GM18909 (cell line): ENCODE results near the gene ASXL1.

ENCODE experiments used
- ATAC-seq: cut with Tn5 transposase; IDR thresholded peaks from one replicate; pipeline ENCODE4 v1.9.1; 2021; ENCODE audit warnings: mild to moderate bottlenecking; ENCODE audit not compliant: unreplicated experiment, poor library complexity

ASXL1 gene

DNA sequence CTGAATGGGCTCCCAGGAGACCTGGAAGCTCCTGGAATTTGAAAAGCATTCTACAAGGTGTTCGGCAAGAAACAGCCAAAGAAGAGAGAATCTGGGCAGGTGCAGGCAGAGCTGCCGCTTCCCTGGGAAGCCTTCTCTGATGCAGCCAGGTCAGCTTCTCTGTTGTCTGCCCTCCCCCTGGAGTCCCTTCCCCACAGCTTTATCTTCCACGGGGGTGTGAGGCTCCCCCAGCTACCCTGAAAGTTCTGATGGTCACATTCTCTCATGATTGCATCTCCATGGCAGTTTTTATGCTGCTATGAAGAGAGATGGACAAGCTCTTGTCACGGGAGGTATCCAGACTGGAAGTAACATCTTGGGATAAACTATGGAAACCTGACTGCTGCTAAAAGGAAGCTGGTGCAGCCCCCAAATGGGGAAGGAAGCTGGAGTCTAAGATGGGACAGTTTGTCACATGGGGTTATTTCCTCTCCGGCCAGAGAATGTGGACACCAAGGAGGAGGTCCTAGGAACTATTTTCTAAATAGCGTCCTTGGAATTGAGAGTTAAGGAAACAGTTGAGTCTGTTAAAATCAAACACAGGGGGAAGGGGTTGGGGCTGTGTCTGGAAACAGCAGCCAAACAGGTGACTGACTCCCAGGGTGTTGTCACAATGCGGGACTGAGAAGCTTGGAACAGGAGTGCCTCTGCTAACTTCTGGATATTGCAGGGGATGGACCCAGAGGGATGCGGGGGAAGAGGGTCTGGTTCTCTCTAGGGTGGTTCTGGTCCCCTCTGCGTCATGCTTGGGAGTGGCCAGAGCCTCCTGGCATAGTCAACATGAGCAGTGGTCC is 91.1 kb downstream of the ASXL1 start:
- no peak for ATAC-seq

- ATAC-seq = no peak
These were observed 91.8 kb downstream of the ASXL1 start for GRCh38 chr20:32449890-32450401.

- ATAC-seq = no peak
These were observed 92.4 kb downstream of the ASXL1 start for GRCh38 chr20:32450484-32451061.

DNA sequence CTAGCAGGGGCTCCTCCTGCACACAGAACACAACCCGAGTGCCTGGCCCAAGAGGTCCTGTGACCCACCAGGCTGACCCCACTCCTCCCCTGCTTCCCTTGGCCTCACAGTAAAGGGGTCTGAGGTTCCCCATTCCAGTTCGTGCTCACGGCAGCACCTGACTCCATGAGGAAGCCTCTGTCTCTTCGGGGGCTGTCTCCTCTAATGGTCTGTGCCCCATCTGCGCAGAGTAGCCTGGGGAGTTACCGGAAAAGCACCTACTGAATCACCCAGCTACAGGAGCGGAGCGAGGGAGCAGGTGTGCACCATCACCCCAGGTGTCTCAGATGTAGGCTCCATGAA is 93.2 kb downstream of the ASXL1 start:
- ATAC-seq = no peak

DNA sequence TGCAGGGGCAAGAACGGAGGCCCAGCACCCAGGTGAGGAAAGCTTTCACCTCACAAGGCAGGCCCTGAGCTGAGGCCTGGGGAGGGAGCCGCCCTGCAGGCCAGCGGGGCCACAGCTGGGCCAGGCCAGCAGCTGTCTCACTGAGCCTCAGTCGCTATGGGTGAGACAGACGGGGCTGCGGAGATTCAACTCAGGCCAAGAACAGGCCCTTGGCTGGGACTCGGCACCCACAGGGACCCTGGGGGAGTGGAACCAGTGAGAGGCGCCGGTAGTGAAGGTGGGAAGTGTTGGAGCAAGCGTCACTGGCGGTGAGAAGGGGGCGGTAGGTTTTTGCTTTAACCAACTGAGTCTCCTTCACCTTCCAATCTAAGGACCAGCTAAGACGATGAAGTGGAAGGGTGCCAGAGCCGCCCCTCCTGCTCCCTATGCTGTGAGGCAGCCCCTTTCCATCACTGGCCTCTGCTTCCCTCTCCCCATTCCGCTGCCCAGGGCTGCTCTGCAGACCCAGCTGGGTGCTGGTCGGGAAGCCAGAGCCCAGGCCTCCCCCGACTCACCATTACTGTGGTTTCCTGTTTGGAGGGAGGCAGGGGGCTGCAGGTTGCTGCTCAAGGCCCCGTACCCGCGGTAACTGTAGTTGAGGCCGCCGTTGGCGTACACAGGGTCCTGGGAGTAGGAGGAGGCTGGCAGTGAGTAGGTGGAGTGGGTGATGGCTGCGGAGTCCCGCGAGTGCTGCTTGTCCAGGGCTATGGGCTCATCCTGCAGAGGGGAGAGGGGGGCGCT is 93.7 kb downstream of the ASXL1 start:
- no peak for ATAC-seq

DNA sequence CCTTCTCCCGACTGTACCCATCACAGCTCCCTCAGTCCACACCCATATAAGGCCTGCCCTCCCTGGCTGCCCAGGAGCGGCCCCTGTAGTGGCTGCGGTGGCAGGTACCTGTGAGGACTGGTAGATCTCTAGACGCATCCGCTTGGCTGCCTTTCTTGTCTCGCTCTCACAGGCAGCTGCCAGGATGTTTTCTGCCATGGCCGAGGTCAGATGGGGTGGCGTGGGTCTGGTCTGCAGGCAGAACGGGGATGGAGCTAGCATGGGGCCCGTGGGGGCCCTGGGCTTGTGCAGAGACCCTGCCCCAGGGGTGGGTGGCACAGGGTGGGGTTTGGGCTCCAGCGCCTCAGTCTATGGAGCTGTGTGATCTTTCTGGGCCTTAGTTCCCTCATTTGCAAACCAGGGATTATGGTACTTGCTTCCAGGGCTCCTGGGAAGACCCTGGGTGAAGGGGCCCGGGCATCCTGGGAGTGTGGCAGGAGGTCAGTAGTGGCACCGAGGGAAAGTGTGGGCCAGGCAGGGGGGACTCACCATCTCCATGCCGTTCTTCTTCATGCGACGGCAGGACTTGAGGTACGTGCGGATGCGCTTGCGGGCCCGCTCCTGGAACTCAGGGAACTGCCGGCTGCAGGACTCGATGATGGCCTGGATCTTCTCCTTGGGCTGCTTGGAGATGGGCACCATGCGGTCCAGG is 94.8 kb downstream of the ASXL1 start:
- ATAC-seq = no peak

- no peak for ATAC-seq
These were observed 95.5 kb downstream of the ASXL1 start for GRCh38 chr20:32453467-32454163.

GRCh38 chr20:32454164-32455145 is 96.3 kb downstream of the ASXL1 start:
- no peak for ATAC-seq

DNA sequence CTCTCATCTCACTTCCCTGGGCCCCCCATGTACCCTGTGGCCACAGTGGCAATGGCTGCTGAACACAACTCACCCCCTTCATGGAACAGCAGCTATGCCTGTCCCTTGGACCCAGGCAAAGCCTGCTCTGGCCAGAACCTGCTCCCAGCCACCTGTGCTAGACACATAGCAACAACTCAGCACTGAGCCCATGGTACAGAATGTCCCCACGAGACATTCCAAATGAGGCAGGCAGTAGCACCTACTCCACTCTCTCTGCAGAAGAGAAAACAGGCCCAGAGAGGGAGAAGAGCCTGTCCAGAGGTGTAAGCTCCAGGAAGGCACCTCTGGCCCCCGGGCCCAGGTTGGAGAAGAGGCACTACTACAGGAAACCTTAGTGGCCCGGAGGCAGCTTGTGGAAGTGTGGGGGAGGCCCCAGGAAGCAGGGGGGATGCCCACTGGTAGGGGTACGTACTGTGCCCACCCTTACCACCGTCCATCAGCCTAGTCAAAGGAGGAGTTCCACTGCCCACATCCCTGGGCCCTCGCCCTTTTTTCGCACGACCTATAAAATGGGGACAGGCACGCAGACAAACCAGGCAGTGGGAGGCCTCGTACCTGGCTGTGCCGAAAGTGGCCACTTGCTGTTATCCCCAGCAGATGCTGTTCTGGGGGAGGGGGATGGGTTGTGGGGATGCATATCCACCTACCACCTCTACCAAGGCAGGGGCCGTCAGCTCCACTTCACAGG is 97.2 kb downstream of the ASXL1 start:
- ATAC-seq = no peak

- no peak for ATAC-seq
These were observed 98.0 kb downstream of the ASXL1 start for GRCh38 chr20:32455901-32456701.

GRCh38 chr20:32456869-32457478 is 98.8 kb downstream of the ASXL1 start:
- no peak for ATAC-seq

DNA sequence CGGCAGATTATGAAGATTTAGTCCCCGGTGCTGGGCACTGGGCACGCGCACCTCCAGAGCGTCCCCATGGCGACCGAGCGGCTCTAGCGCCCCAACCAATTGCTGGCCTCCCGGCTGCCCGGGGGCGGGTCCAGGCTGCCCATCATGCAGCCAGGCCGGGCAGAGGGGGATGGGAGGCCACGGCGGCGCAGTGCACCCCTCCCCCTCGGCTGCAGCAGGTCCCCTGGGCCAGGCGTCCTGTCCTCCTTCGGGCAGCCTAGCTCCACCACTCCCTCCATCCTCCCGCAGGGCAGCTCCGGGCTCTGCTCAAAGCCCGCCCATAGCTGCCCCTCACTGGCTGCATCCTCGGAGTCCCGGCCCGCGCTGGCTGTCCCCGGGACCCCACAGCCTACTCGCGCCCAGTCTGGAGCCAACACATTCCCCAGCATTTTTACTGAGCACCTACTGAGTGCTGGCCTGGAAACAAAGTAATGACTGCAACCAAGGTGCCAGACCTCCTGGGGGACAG is 99.4 kb downstream of the ASXL1 start:
- ATAC-seq = no peak

DNA sequence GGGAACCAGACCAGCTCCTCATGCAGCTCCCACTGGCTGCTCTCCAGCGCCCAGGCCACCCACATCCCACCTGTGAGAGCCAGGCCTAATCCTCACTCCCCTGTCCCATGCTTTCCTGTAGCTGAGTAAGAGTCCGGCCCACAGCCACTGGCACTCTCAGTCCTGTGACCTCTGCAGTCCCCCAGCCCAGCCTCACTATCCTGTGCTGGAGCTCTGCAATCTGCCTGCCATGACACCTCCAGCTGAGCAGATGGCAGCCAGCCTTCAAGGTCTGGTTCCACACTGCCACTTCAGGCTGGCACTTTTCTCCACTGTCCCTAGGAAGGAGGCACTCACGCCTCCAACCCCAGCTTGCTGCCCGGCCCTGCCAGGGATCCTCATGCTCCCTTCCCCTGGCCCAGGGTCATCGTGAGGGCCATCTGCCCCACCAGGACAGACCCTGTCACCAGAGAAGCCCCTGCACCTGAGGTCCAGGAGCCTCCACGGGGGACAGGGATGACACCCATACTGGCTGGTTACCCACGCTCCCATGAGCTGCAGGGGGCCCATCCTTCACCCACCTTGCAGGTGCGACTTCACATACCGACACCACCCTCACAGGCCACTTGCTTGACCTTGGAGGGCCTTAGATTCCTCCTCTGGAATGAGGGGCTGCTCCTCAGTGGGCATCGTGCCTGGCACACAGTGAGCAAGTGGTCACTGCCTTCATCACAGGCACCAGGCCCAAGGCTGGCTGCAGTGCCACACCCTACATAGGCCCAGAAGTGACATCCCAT is 100.1 kb downstream of the ASXL1 start:
- ATAC-seq = no peak

- no peak for ATAC-seq
These were observed 100.7 kb downstream of the ASXL1 start for GRCh38 chr20:32458837-32459220.

GRCh38 chr20:32460231-32460630 is 102.1 kb downstream of the ASXL1 start:
- ATAC-seq = no peak

- ATAC-seq = no peak
These were observed 102.7 kb downstream of the ASXL1 start for GRCh38 chr20:32460683-32461320.
